HEK293T (cell line): ENCODE results near the gene IL3.

Experiments
- BHLHE40 ChIP-seq: fragments of 450-650 bp; IDR thresholded peaks from 2 replicates; pipeline ENCODE4 v1.6.1; 2016; ENCODE audit warnings: mild to moderate bottlenecking, moderate library complexity, borderline replicate concordance
- CTBP1 ChIP-seq: fragments of 450-650 bp; IDR thresholded peaks from 2 replicates; pipeline ENCODE4 v1.6.1; 2016; ENCODE audit warnings: borderline replicate concordance
- ELF4 ChIP-seq: fragments of 450-650 bp; IDR thresholded peaks from 2 replicates; pipeline ENCODE4 v1.6.1; 2017; ENCODE audit warnings: antibody characterized with exemption
- FOXA1 ChIP-seq: fragments of 450-650 bp; IDR thresholded peaks from 2 replicates; pipeline ENCODE4 v1.6.1; 2016; ENCODE audit warnings: mild to moderate bottlenecking
- FOXK2 ChIP-seq: fragments of 450-650 bp; IDR thresholded peaks from 2 replicates; pipeline ENCODE4 v1.6.1; 2016; ENCODE audit warnings: mild to moderate bottlenecking
- FOXM1 ChIP-seq: fragments of 450-650 bp; IDR thresholded peaks from 2 replicates; pipeline ENCODE4 v1.6.1; 2017; ENCODE audit warnings: mild to moderate bottlenecking, borderline replicate concordance
- SP1 ChIP-seq: fragments of 450-650 bp; IDR thresholded peaks from 2 replicates; pipeline ENCODE4 v1.6.1; 2017
- SUZ12 ChIP-seq: fragments of 450-650 bp; IDR thresholded peaks from 2 replicates; pipeline ENCODE4 v1.6.1; 2016; ENCODE audit warnings: mild to moderate bottlenecking
- TARDBP ChIP-seq: fragments of 450-650 bp; IDR thresholded peaks from 2 replicates; pipeline ENCODE4 v1.6.1; 2016
- ZNF384 ChIP-seq: fragments of 450-650 bp; IDR thresholded peaks from 2 replicates; pipeline ENCODE4 v1.6.1; 2016
- TF ChIP-seq, protein P1 (sequence below): fragments of 450-650 bp; IDR thresholded peaks from 2 replicates; pipeline ENCODE4 v1.6.1; 2016

DNA sequence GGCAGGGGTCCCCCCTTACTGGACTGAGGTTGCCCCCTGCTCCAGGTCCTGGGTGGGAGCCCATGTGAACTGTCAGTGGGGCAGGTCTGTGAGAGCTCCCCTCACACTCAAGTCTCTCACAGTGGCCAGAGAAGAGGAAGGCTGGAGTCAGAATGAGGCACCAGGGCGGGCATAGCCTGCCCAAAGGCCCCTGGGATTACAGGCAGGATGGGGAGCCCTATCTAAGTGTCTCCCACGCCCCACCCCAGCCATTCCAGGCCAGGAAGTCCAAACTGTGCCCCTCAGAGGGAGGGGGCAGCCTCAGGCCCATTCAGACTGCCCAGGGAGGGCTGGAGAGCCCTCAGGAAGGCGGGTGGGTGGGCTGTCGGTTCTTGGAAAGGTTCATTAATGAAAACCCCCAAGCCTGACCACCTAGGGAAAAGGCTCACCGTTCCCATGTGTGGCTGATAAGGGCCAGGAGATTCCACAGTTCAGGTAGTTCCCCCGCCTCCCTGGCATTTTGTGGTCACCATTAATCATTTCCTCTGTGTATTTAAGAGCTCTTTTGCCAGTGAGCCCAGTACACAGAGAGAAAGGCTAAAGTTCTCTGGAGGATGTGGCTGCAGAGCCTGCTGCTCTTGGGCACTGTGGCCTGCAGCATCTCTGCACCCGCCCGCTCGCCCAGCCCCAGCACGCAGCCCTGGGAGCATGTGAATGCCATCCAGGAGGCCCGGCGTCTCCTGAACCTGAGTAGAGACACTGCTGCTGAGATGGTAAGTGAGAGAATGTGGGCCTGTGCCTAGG lies 13.0 kb downstream of the IL3 start, which contains the start of gene CSF2:
- TF ChIP-seq SP1 (no peak), FOXA1 (no peak), ELF4 (no peak), TARDBP (no peak), BHLHE40 (no peak), SUZ12 (no peak), FOXM1 (no peak), CTBP1 (no peak), FOXK2 (no peak), ZNF384 (no peak)
- TF ChIP-seq, protein P1, sequence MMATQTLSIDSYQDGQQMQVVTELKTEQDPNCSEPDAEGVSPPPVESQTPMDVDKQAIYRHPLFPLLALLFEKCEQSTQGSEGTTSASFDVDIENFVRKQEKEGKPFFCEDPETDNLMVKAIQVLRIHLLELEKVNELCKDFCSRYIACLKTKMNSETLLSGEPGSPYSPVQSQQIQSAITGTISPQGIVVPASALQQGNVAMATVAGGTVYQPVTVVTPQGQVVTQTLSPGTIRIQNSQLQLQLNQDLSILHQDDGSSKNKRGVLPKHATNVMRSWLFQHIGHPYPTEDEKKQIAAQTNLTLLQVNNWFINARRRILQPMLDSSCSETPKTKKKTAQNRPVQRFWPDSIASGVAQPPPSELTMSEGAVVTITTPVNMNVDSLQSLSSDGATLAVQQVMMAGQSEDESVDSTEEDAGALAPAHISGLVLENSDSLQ, result no peak
